Cerebellar nuclear complex (tissue), 1 donor: ENCODE results near the gene BCL6B.
"Not testable (repeated sequence)": the region's sequence is repeated elsewhere in the genome, so short reads cannot be mapped to it uniquely, and the experiment has no call there.

Experiments
- DNase-seq, 2 experiments: peaks; one replicate each; lab custom pipeline; 2025; lab: John Stamatoyannopoulos, UW

Gene BCL6B, protein sequence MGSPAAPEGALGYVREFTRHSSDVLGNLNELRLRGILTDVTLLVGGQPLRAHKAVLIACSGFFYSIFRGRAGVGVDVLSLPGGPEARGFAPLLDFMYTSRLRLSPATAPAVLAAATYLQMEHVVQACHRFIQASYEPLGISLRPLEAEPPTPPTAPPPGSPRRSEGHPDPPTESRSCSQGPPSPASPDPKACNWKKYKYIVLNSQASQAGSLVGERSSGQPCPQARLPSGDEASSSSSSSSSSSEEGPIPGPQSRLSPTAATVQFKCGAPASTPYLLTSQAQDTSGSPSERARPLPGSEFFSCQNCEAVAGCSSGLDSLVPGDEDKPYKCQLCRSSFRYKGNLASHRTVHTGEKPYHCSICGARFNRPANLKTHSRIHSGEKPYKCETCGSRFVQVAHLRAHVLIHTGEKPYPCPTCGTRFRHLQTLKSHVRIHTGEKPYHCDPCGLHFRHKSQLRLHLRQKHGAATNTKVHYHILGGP

DNA sequence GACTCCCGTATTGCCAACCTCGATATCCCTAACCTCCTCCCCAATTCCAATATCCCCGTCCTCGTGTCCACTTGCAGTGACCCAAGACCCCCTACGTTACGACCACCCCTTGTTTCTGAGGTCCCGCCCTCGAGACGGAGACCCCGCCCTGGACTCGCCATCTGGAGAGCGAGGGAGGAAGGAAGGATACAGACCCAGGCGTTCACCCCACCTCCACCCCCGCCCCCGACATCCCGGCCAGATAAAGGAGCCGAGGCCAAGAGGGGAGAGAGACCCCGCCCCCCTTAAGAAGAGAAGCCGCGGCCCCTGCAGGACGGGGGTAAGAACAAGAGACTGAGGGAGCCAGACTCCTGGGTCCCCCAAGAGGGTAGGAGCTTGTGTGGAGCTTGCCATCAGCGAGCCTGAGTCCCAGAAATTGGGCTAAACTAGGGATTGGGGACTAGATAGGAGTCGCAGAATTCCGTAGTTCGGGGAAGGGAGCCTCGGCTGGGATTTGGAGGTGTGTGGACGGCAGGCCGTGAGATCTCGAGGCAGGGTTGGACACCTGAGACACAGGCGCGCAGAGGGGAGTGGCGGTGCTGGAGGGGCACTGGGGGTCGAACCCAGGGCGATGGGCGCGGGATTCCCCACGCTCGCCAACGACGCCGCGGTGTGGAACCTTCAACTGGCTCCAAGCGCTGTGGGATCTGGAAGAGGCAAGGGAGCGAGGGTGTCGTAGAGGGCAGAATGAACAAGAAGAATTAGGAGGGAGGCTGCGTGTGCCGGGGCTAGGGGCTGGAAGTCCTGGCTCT is at the start of gene BCL6B:
Gene BCL6B (plus strand): TSS at position 270 of the 791 bp plus-strand sequence. CDS start 622 bp downstream, outside the sequence.
- no peak for DNase-seq

DNA sequence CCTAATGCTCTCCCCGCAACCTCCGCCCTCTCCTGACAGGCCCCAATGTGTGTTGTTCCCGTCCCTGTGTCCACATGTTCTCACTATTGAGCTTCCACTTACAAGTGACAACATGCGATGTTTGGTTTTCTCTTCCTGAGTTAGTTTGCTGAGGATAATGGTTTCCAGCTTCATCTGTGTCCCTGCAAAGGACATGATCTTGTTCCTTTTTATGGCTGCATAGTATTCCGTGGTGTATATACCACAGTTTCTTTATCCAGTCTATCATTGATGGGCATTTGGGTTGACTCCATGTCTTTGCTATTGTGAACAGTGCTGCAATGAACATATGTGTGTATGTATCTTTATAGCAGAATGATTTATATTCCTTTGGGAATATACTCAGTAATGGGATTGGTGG is 43.4 kb upstream of the BCL6B start:
- DNase-seq: not testable (repeated sequence)

DNA sequence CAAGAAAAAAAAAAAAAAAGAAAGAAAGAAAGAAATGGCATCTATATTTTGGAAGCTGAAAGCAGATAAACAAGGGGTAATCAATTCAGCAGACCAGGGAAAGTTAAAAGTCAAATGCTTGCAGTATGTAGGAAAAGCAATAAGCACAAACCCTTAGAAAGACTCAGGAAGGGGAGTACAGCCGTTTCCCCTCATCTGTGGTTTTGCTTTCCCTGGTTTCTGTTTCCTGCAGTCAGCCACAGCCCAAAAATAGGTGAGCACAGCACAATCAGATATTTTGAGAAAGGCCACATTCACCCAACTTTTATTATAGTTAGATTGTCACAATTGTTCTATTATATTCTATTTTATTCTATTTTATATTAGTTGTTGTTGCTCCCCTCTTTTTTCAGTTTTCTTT is 41.4 kb upstream of the BCL6B start:
- DNase-seq: no peak

DNA sequence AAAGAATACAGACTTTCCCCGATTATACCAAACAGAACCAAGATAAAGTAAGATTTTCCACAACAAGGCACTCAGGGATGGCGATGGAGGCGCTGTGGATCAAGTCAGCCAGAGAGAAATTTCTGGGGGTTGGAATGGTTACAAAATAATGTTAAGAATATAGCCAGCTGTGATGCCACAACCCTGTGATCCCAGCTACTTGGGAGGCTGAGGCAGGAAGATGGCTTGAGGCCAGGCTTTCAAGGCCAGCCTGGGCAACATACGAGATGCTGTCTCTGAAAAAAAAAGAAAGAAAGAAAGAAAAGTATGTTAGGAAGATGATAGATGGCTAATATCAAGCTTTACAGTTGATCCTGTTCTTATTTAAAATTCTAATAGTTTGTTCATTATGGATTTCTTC is 37.6 kb upstream of the BCL6B start:
- no peak for DNase-seq

DNA sequence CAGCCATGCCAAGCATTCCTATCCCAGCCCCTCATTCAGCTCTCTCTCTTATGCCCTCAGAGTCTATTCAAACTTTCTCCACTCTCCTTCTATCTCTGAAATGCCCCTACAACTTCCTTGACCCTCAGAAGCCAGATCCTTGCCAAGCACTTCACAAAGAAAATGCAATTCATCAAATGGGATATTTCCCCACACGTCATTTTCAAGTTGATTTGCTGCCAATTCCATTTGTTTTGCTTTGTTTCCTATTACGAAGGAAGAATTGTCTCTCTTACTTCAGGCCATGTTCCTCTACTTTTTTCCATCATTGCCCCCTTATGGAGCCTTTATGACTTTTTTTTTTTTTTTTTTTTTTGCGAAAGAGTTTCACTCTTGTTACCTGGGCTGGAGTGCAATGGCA is 36.2 kb upstream of the BCL6B start:
- DNase-seq: no peak

DNA sequence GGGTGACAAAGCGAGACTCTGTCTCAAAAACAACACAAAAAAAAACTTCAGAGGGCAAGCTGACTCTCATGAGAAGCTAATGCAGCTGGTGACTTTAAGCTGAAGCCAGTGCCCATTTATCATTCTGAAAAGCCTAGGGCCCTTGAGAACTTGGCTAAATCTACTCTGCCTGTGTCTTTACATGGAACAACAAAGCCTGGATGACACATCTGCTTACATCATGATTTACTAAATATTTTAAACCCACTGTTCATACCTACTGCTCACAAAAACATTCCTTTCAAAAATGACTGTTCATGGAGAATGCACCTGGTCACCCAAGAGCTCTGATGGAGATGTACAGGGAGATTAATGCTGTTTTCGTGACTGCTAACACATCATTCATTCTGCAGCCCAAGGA is 33.1 kb upstream of the BCL6B start:
- no peak for DNase-seq

DNA sequence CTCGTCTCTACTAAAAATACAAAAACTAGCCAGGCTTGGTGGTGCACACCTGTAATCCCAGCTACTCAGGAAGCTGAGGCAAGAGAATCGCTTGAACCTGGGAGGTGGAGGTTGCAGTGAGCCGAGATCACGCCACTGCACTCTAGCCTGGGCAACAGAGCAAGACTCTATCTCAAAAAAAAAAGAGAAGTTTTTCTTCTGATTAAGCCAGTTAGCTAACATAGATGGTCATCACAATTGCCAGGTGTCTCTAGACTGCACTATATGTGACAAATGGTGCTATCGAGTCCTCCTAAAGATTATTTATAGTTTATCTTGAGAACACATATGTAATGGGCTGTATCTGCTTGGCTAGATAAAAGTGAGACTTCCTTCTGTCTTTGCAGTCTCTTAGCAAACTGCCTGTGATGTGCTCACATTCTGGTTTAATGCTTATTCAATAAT is 29.2 kb upstream of the BCL6B start:
- not testable (repeated sequence) for DNase-seq

DNA sequence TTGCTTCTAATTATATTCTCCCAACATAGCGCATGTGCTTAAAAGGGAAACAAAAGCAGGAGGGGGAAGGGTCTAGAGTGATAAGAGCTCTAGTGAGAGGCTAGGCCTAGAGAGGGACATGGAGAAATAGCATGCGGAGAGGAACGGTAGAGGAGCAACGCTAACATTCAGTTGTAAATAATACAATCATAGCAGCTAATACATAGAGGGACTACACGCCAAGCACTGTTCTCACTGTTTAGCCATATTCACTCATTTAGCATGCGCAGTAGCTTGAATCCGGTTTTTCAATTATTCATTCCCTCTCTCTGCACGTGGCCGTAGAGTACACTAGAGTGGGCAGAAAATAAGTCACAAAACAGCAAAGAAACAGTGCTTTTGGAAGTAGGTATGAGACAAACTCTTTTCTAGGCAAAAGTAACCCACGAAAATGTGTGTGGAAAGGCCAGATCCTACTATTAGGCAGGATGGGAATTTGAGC is 28.7 kb upstream of the BCL6B start:
- DNase-seq: no peak

DNA sequence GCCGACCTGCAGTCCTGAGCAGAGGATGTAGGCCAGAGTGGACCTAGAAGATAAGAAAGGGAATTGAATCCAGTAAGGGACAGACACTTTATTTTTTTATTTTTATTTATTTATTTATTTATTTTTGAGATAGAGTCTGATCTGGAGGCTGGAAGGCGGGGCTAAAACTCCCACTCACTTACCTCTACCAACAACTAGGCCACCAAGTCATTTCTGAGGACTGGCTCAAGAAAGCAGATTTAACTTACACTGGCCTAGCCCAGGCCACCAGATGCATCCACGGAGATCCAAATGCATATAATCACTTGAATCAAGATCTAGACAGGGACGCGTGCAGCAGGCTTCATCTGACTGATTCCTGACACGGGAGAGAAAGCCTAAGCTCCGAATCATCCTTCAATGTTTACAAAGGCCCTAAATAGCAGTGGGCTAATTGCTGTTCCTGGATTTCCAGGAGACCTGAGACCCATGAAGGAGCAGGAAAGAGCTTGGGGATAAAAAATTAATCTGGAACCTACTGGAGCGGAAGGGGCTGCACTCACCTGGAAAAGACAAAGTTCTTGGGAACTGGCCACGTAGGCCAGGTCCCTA is 28.1 kb upstream of the BCL6B start:
- no peak for DNase-seq

DNA sequence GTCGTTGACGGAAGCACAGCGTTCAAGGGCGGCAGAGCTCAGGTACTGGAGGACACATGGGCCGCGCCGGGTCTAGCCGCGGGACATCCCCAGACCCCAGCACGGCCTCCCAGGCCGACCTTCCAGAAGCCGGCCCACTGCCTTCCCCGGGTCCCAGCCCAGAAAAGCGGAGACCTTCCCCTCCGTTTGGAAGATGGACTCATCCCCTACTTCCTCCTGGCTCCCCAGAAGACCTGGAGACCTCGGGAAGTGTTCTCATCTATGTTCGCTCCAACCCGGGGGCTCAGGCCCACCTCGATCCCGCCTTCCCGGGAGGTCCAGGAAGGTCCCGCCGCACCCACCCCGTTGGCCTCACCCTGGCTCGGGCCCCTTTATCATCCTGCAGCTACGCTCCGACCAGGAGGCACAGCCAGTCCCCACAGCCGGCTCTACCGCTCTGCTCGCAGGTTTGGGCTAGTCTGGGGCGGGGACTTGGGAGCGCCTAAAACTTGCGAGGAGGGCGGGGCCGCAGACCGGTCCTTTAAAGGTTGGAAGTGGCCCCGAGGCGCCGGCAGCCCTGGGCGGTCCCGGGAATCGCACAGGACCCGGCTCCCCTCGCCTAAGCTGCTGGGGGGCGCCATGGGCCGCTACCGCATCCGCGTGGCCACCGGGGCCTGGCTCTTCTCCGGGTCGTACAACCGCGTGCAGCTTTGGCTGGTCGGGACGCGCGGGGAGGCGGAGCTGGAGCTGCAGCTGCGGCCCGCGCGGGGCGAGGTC is 27.2 kb upstream of the BCL6B start, which contains the start of gene ALOX12:
Gene ALOX12 (plus strand): TSS at position 550 of the 756 bp plus-strand sequence. CDS start 69 bp downstream, at position 619.
- no peak for DNase-seq

DNA sequence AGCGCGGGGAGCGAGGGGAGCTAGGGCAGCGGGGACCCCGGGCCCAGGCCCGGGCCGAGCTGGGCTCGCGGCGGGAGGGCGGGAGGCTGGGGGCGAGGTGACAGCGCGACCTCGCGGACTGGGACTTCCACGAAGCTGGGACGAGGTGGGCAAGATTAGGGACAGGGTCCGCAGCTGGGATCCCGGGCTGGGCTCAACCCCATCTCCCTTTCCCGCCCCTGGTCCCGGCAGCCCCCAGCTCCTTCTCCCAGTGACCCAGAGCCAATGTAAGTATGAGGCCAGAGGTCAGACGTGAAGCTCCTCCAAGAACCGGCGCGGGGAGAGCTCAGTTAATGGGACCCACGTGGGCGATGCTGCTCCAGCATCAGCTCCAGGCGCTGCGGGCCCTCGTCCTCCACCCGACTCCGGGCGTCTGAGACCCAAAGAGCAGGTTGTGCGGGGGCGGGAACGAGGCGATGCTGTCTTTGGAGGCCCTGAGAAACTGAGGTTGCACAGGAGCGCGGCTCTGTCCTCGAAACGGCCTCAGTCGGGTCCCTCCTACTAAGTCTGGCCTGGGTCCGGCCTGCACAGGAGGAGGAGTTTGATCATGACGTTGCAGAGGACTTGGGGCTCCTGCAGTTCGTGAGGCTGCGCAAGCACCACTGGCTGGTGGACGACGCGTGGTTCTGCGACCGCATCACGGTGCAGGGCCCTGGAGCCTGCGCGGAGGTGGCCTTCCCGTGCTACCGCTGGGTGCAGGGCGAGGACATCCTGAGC is 26.4 kb upstream of the BCL6B start:
- no peak for DNase-seq

DNA sequence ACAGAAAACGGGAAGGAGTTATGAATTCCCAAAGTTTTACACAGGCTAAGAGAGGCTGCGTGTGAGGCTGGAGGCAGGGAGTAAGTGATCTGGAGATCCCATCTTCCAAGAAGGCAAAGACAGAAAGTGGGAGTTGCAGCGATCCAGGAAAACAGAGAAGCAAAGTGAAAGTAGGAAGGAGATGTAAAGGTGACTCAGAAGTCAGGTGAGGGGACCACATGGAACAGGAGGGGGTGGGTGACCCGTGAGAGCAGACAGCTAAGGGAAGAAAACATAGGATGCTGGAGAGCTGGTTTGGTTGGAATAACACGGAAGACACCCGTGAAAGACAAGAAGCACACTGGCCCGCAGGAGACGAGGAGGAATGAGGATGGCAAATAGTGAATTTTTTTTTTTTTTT is 25.7 kb upstream of the BCL6B start:
- DNase-seq: no peak

DNA sequence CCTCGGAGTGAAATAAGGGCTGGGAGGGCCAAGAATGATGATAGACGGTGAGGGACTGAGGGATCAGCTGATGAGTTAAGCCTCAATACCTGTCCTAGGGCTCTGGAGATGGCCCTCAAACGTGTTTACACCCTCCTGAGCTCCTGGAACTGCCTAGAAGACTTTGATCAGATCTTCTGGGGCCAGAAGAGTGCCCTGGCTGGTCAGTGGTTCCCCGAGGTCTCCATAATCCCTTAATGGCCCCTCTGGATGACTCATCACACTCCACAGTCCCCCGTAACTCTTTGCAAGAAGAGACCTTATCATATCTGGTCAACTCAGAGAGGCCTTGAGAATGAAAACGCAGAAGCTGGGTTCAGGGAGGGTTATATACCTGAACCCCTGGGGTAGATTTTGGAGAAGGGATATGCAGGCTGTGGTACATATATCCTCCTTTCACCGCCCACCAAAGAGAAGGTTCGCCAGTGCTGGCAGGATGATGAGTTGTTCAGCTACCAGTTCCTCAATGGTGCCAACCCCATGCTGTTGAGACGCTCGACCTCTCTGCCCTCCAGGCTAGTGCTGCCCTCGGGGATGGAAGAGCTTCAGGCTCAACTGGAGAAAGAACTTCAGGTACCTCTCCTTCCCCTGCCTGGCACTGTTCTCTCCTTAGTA is 23.9 kb upstream of the BCL6B start:
- no peak for DNase-seq

DNA sequence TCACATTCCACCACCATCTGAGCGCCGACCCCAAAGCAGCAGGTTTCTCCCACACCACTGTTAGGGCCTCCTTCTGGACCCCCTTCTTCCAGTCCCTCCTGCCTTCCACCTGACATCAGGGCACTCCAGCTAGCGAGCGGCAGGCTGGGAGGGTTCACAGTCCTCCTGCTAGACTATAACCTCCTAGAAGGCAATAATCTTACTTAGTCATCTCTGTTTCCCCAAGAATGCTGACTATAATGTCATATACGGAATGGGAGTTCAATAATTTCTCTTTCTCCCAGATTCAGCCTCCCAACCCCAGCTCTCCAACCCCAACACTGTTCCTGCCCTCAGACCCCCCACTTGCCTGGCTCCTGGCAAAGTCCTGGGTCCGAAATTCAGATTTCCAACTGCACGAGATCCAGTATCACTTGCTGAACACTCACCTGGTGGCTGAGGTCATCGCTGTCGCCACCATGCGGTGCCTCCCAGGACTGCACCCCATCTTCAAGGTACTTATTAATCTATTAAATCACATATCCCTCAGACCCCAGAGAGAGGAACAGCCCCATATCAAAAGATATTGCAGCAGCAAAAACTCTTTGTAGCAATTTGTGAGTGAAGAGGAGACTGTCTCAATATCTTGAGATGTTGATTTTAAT is 21.4 kb upstream of the BCL6B start:
- no peak for DNase-seq

DNA sequence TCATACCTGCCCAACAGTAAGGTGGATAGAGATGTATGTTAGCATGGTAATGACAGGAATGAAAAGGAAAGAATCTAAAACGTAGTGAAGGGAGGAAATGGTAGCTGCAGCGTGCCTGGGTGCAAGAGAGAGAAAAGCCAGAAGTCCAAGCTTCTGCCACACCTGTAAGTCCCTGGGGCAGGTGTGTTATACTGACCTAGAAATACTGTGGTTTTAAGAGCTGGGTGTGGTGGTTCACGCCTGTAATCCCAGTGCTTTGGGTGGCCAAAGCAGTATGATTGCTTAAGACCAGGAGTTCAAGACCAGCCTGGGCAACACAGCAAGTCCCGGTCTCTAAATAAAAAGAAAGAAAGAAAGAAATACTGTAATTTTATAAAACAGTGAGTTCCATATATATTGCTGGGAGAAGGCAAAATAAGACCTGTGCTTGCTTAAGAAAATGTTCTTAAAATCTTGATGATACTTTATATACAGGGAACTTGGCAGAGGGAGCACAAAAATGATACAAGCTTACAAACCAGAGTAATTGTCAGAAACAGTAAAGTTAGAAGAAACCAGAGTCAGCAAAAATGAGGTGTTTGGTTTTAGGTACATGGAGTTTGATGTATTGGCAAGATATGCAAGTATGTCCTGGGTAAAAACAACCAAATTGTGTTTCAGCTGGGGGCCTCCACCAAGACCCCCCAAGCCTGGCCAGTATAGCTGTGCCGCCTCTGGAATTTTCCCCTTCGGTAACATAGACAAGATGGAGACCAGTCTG is 20.4 kb upstream of the BCL6B start:
- DNase-seq: no peak

DNA sequence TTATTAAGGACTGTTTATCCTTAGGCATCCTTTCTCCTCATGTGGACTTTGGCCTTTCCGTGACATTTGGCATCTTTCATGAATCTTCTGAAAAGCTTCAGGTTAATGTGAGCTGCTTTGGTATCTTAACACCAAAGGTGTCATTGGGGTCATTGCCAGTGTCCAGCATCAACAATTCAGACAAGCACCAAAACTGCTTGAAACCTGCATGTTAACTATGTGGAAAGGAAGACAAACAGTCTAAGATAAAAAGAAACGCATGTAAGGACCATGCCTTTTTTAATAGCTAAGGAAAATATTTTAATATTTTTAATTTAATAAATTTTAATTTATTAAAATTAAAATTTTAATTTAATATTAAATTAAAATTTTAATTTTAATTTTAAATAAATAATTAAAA is 19.1 kb upstream of the BCL6B start:
- DNase-seq: no peak

DNA sequence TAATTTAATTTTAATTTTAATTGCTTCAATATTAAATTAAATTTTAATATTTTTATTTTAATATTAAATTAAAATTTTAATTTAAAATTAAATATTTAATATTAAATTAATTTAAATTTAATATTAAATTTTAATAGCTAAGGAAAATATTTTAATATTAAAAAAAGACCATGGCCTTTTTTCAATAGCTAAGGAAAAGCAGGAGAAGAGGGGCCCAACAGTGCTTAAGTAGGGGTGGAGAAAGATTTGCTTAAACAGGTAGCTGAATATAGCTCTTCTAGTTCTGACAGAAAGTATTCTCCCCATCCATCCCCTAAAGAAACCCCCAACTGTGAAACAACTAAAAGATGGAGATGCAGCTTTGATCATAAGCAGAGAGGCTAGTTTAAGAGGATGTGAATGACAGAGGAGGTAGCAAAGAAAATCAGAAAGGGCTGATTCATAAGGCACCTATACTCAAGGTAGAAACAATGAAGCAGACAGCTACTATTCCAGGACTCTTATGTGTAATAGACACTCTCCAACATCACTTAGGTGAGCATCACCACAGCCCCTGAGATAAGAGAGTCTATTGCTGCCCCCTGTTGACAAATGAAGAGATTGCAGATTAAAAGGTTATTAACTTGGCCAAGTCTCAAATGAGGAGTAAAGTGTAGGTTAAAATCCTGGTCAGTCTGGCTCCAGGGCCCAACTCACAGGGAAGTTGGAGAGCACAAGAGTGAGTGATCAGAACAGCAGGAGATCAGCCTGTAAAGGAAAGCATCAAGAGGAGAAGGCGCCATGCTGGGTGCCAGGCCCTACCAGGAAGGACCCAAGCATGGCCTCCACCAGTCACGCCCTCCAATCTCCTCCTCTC is 18.2 kb upstream of the BCL6B start:
- no peak for DNase-seq

DNA sequence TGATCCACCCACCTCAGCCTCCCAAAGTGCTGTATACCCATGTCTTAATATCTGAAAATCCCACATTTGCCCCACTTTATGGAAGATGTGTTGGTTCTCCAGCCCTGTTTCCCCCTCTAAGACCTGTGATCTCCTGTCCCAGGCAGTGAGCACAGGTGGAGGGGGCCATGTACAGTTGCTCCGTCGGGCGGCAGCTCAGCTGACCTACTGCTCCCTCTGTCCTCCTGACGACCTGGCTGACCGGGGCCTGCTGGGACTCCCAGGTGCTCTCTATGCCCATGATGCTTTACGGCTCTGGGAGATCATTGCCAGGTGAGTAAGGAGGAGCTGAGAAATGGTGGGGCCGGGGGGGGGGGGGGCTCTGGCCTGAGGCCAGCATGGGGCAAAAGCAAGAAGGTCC is 17.1 kb upstream of the BCL6B start:
- DNase-seq: no peak
